ENCODE data around the gene SLC9A8.
A peak's percentile ranks its signal among the peaks of the same experiment; 100 is the strongest.

The SLC9A8 gene

DNA sequence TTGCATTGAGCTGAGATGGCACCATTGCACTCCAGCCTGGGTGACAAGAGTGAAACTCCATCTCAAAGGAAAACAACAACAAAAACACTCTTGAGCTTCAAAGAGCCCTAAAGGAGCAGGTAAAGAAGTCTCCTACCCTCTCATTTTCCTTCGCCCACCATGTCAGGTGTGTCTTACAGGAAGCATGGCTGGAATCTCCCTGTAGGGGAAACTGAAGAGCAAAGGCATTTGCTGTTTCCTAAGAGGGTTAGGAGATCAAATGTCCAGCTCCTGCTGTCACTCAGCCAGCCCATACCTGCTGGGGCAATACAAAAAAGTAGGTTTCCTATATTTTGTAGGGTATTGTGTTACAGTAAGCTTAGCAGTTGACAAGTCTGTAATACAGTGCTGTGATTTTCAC, 59.4 kb downstream of the SLC9A8 start:
- H3K27ac ChIP-seq = no peak overlapping the region
- no peaks in the 10 kb centered on the region for H4K20me1 ChIP-seq (ENCODE audit: insufficient read depth)
- 0 out of 2 replicates have a peak, but pooled peaks cover 3% of the 10 kb centered on the region for H3K79me2 ChIP-seq (ENCODE audit: insufficient read depth, low read depth)
- TF ChIP-seq, protein P1, sequence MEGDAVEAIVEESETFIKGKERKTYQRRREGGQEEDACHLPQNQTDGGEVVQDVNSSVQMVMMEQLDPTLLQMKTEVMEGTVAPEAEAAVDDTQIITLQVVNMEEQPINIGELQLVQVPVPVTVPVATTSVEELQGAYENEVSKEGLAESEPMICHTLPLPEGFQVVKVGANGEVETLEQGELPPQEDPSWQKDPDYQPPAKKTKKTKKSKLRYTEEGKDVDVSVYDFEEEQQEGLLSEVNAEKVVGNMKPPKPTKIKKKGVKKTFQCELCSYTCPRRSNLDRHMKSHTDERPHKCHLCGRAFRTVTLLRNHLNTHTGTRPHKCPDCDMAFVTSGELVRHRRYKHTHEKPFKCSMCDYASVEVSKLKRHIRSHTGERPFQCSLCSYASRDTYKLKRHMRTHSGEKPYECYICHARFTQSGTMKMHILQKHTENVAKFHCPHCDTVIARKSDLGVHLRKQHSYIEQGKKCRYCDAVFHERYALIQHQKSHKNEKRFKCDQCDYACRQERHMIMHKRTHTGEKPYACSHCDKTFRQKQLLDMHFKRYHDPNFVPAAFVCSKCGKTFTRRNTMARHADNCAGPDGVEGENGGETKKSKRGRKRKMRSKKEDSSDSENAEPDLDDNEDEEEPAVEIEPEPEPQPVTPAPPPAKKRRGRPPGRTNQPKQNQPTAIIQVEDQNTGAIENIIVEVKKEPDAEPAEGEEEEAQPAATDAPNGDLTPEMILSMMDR (conservative IDR thresholded peaks at IDR 0.05; ENCODE audit: low read depth, low read length) = no peak
- H3K4me1 ChIP-seq (ENCODE audit: low read depth, poor library complexity, severe bottlenecking) = peaks cover 27% of the 10 kb centered on the region
- H3K27me3 ChIP-seq (ENCODE audit: insufficient read depth, low read depth) = no peaks in the 10 kb centered on the region
- H3K4me3 ChIP-seq (IDR thresholded peaks at IDR 0.05; ENCODE audit: insufficient read depth, low read depth, low read length) = no peak overlapping the region
- no peak overlapping the region for H2AFZ ChIP-seq (ENCODE audit: low read depth)
- H3K36me3 ChIP-seq (ENCODE audit: insufficient read depth) = no peaks in the 10 kb centered on the region
- 0 out of 2 replicates have a peak overlapping the region, but pooled peaks have one; percentile 8 for H3K4me2 ChIP-seq
- H3K9ac ChIP-seq = no peak overlapping the region

DNA sequence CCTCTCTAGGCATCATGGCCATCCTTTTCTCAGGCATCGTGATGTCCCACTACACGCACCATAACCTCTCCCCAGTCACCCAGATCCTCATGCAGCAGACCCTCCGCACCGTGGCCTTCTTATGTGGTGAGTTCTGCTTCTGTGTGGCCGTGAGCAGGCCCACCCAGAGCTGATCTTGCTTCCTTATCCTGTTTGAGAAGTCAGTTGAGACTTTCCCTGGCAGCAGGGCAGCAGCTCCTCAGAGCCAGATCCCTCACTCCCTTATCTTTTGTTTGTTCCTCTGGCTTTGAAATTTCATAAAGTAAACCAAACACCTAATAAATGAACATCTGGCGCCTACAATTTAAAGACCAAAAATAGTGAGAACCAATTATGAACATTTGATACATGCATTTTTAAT, 62.1 kb downstream of the SLC9A8 start:
- Histone ChIP-seq H3K27ac (no peak overlapping the region), H3K9ac (no peak overlapping the region), H3K4me3 (IDR thresholded peaks at IDR 0.05; ENCODE audit: insufficient read depth, low read depth, low read length) (no peak overlapping the region), H3K79me2 (ENCODE audit: insufficient read depth, low read depth) (no peaks in the 10 kb centered on the region), H3K4me1 (ENCODE audit: low read depth, poor library complexity, severe bottlenecking) (peaks cover 34% of the 10 kb centered on the region), H2AFZ (ENCODE audit: low read depth) (no peak overlapping the region), H3K36me3 (ENCODE audit: insufficient read depth) (no peaks in the 10 kb centered on the region), H3K4me2 (no peak overlapping the region), H3K27me3 (ENCODE audit: insufficient read depth, low read depth) (no peaks in the 10 kb centered on the region), H4K20me1 (ENCODE audit: insufficient read depth) (no peaks in the 10 kb centered on the region)
- TF ChIP-seq, protein P1 (conservative IDR thresholded peaks at IDR 0.05; ENCODE audit: low read depth, low read length) = no peak

DNA sequence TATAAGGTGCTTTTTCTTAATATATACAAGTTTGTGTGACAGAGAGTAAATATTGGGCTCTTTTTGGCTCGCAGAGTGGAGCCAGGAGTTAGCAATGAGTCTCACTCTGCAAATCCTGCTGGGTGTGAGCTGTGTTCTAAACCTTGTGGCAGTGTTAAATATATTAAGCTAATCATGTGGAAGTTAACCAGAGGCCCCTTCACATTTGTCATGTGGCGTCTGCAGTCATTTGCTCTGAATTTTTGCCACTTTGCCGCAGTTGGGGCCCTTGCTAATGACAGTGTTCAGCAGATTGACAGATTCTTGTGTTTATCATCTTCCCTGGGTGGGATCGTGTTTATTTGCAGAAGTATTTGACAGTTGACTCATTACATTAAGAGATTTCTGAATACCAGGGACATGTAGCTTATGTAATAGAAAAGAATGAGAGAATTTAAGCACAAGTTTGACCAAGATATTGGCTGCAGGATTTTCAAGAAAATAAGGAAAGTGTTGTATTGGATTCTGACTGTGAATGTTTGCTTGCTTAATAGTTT, 64.8 kb downstream of the SLC9A8 start:
- TF ChIP-seq, protein P1 (conservative IDR thresholded peaks at IDR 0.05; ENCODE audit: low read depth, low read length) = no peak
- Histone ChIP-seq H3K4me3 (IDR thresholded peaks at IDR 0.05; ENCODE audit: insufficient read depth, low read depth, low read length) (no peak overlapping the region), H3K4me2 (no peak overlapping the region), H3K36me3 (ENCODE audit: insufficient read depth) (no peaks in the 10 kb centered on the region), H3K79me2 (ENCODE audit: insufficient read depth, low read depth) (no peaks in the 10 kb centered on the region), H2AFZ (ENCODE audit: low read depth) (no peak overlapping the region), H3K27me3 (ENCODE audit: insufficient read depth, low read depth) (no peaks in the 10 kb centered on the region), H3K9ac (no peak overlapping the region), H4K20me1 (ENCODE audit: insufficient read depth) (no peaks in the 10 kb centered on the region), H3K4me1 (ENCODE audit: low read depth, poor library complexity, severe bottlenecking) (peaks cover 52% of the 10 kb centered on the region), H3K27ac (no peak overlapping the region)

DNA sequence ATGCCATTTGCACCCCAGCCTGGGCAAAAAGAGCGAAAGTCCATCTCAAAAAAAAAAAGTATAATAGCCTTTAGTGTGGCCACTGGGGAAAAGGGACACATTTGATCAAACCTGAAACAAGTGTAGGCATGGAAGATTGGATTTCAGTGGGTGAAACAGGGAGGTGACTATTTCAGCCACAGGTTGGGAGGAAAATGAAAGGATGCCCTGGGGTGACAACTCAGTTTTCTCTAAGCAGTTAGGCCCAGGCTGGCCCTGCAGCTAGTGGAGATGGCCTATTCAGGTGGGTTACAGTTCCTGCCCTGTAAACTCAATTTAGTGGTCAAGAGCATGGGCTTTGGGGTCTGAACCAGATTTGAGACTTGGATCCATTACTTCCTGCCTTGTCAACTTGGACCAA, 66.3 kb downstream of the SLC9A8 start:
- Histone ChIP-seq H3K27me3 (ENCODE audit: insufficient read depth, low read depth) (no peaks in the 10 kb centered on the region), H3K4me2 (peak overlapping the region; percentile 14; the same call in 1 of the 2 replicates), H3K27ac (no peak overlapping the region), H4K20me1 (ENCODE audit: insufficient read depth) (no peaks in the 10 kb centered on the region), H3K4me3 (IDR thresholded peaks at IDR 0.05; ENCODE audit: insufficient read depth, low read depth, low read length) (no peak overlapping the region), H3K4me1 (ENCODE audit: low read depth, poor library complexity, severe bottlenecking) (peaks cover 65% of the 10 kb centered on the region), H2AFZ (ENCODE audit: low read depth) (no peak overlapping the region), H3K36me3 (ENCODE audit: insufficient read depth) (no peaks in the 10 kb centered on the region), H3K9ac (no peak overlapping the region), H3K79me2 (ENCODE audit: insufficient read depth, low read depth) (no peaks in the 10 kb centered on the region)
- TF ChIP-seq, protein P1 (conservative IDR thresholded peaks at IDR 0.05; ENCODE audit: low read depth, low read length) = no peak
